Measurements from ENCODE around the gene CLEC19A.

- TF ChIP-seq EP300 (IDR thresholded peaks at IDR 0.05): no peak
- TF ChIP-seq CTCF (IDR thresholded peaks at IDR 0.05): no peak
These were observed 4.4 kb downstream of the CLEC19A start for GRCh38 chr16:19289811-19290485.
